ENCODE data around the gene FOXN3. TPM values are rescaled to one million over a fixed set of nuclear protein-coding genes. Genes with fewer than 3 reads are reported as not detected.

FOXN3 gene
- total RNA-seq, 4 donors from 2014 or later: 99.6 to 172 (median 103) TPM

DNA sequence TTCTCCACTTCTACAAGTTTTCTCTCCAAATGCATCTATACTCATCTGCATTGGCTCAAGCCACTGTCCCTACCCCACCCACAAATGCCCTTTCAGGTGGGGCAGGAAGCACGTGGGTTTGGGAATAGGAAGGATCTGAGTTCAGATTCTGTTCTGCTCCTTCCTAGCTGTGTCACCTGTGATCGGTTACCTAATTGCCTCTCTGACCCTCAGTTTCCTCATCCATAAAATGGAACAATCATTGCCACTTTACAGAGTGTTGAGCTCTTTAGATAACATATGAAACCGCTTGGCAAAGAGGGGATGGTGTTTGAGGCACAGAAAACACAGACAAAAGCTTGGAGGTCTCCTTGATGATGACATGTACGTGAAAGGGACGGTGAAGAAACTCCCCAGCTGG, 34.5 kb downstream of the FOXN3 start:
- Histone ChIP-seq H3K4me1 (peaks cover 49 to 59% of the 10 kb centered on the region in 2 donors), H3K27me3 (no peaks in the 10 kb centered on the region), H3K36me3 (no peaks in the 10 kb centered on the region), H3K9me3 (no peaks in the 10 kb centered on the region), H3K4me3 (no peak overlapping the region), H3K27ac (no peak overlapping the region)
- intact Hi-C loops (cut with DNase I; ENCODE audit: low total_unique reads) (no loop called here), in situ Hi-C loops (cut with MboI; ENCODE audit: low sequenced_read_pairs in 4 of 4) (no loop called here)
- TF ChIP-seq POLR2A (IDR thresholded peaks at IDR 0.05): no peak
- no peak for TF ChIP-seq CTCF (IDR thresholded peaks at IDR 0.05 in 4 of 5, conservative IDR thresholded peaks at IDR 0.05 in 1 of 5)
- no peak for ATAC-seq
- no peak for DNase-seq

DNA sequence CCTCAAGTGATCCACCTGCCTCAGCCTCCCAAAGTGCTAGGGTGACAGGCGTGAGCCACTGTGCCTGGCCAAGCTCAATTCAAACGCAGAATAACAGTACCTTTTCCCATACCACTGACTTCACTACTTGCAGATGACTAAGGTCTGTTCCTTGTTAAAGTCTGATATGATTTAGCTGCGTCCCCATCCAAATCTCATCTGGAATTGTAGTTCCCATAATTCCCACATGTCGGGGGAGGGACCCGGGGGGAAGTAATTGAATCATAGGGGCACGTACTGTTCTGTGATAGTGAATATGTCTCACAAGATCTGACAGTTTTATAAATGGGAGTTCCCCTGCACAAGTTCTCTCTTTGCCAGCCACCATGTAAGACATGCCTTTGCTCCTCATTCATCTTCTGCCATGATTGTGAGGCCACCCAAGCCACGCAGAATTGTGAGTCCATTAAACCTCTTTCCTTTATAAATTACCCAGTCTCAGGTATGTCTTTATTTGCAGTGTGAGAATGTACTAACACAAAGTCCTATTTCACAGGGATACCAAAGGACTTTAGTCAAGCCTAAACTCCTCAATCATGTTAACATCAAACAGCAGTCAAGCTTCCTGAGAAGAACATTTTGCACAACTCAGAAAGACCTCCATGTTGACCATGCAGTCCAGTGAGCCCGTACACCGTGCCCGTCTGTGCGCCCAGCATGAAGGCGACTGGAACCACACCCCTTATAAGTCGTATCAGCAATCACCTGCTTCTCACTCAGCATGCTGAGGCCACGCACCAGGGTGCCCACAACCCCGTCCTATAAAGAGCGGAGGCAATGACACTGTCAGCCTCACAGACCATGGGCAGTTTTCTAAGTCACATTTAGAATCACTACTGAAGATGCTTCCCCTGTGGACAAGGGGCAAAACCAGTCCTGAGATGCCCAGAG, 36.9 kb downstream of the FOXN3 start:
- H3K27me3 ChIP-seq: no peaks in the 10 kb centered on the region
- no peak for DNase-seq
- H3K9me3 ChIP-seq: no peaks in the 10 kb centered on the region
- in situ Hi-C loops (cut with MboI; ENCODE audit: low sequenced_read_pairs in 4 of 4): no loop called here
- no peak overlapping the region for H3K4me3 ChIP-seq
- no peak for TF ChIP-seq CTCF (IDR thresholded peaks at IDR 0.05 in 4 of 5, conservative IDR thresholded peaks at IDR 0.05 in 1 of 5)
- TF ChIP-seq POLR2A (IDR thresholded peaks at IDR 0.05): no peak
- H3K36me3 ChIP-seq: no peaks in the 10 kb centered on the region
- intact Hi-C loops (cut with DNase I; ENCODE audit: low total_unique reads): no loop called here
- H3K27ac ChIP-seq: peak overlapping the region in 1 of 4 donors; percentile 39
- ATAC-seq: no peak
- H3K4me1 ChIP-seq: peaks cover 29 to 40% of the 10 kb centered on the region in 2 donors

DNA sequence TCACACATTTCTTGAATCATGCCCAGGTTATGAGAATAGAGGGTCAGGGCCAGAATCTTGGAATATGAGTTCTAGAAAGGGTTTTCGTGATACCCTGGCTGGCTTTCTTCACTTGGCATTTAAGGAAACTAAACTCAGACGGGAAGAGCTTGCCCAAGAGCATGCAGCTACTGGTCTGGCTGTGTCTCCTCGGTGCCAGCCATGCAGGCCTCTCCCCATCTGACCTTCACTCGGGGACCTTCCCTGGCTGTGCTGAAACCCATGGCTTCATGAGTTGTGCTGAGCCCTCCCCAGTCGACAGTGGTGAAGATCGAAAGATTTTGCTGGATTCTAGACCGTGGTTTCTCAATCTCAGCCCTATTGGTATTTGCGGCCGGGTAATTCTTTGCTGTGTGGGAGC, 38.0 kb downstream of the FOXN3 start:
- no peaks in the 10 kb centered on the region for H3K36me3 ChIP-seq
- peak in 1 of 2 donors; percentile 64 for ATAC-seq
- H3K4me1 ChIP-seq: peaks cover 18 to 29% of the 10 kb centered on the region in 2 donors
- no peaks in the 10 kb centered on the region for H3K27me3 ChIP-seq
- no peak overlapping the region for H3K4me3 ChIP-seq
- TF ChIP-seq POLR2A (IDR thresholded peaks at IDR 0.05): no peak
- no peak for TF ChIP-seq CTCF (IDR thresholded peaks at IDR 0.05 in 4 of 5, conservative IDR thresholded peaks at IDR 0.05 in 1 of 5)
- DNase-seq: peak in 1 of 2 donors; percentile 47
- intact Hi-C loops (cut with DNase I; ENCODE audit: low total_unique reads) (no loop called here), in situ Hi-C loops (cut with MboI; ENCODE audit: low sequenced_read_pairs in 4 of 4) (no loop called here)
- H3K9me3 ChIP-seq: no peaks in the 10 kb centered on the region
- peak overlapping the region in 3 of 4 donors; percentile 39 to 48 (median 46) for H3K27ac ChIP-seq

GRCh38 chr14:89378119-89378518, 38.9 kb downstream of the FOXN3 start:
- DNase-seq (no peak), ATAC-seq (peak in 1 of 2 donors; percentile 23)
- intact Hi-C loops (cut with DNase I; ENCODE audit: low total_unique reads) (no loop called here), in situ Hi-C loops (cut with MboI; ENCODE audit: low sequenced_read_pairs in 4 of 4) (no loop called here)
- H3K36me3 ChIP-seq: no peaks in the 10 kb centered on the region
- no peak overlapping the region for H3K27ac ChIP-seq
- peaks cover 10 to 23% of the 10 kb centered on the region in 2 donors for H3K4me1 ChIP-seq
- H3K27me3 ChIP-seq: no peaks in the 10 kb centered on the region
- no peak overlapping the region for H3K4me3 ChIP-seq
- H3K9me3 ChIP-seq: no peaks in the 10 kb centered on the region
- TF ChIP-seq POLR2A (IDR thresholded peaks at IDR 0.05): no peak
- TF ChIP-seq CTCF (IDR thresholded peaks at IDR 0.05 in 4 of 5, conservative IDR thresholded peaks at IDR 0.05 in 1 of 5): no peak

Measured in gastrocnemius medialis (tissue), 4 donors.